Measurements from ENCODE around the gene KPNA2. TPM values are rescaled to one million over a fixed set of nuclear protein-coding genes. Genes with fewer than 3 reads are reported as not detected.

KPNA2 gene
- total and polyA plus RNA-seq, 10 of the 15 experiments (the other 5 are each of a cell fraction or from before 2014, with no cell fraction given) = 202 to 731 (median 283) TPM

DNA sequence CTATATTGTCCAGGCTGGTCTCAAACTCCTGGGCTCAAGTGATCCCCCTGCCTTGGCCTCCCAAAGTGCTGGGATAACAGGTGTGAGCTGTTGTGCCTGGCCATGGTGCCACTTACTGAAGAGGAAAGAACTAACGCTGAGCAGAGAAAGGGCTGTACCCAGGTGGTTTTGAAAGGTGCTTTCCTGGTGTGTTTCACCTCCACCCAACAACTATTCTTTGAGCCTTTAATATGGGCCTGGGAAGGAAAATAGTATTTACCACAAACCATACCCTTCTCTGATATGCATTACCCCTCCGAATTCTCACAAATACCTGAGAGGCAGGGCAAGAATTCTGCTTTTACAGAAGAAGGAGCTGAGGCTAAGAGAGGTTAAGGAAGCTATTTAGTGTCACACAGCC lies 24.8 kb downstream of the KPNA2 start (continued):
- TF ChIP-seq ZNF687 (IDR thresholded peaks at IDR 0.05) (no peak), CEBPZ (IDR thresholded peaks at IDR 0.05; ENCODE audit: low read depth, low read length) (no peak), ZNF384 (IDR thresholded peaks at IDR 0.05; ENCODE audit: borderline replicate concordance, low read depth, low read length) (no peak), IRF4 (IDR thresholded peaks at IDR 0.05; ENCODE audit: low read depth, low read length) (no peak), FOXM1 (IDR thresholded peaks at IDR 0.05; ENCODE audit: low read depth, low read length) (no peak), STAT3 (IDR thresholded peaks at IDR 0.05; ENCODE audit: low read depth, low read length) (no peak), CHD4 (IDR thresholded peaks at IDR 0.05) (no peak)
- TF ChIP-seq, protein P1, sequence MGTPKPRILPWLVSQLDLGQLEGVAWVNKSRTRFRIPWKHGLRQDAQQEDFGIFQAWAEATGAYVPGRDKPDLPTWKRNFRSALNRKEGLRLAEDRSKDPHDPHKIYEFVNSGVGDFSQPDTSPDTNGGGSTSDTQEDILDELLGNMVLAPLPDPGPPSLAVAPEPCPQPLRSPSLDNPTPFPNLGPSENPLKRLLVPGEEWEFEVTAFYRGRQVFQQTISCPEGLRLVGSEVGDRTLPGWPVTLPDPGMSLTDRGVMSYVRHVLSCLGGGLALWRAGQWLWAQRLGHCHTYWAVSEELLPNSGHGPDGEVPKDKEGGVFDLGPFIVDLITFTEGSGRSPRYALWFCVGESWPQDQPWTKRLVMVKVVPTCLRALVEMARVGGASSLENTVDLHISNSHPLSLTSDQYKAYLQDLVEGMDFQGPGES (IDR thresholded peaks at IDR 0.05) = no peak

Measured in GM12878 (cell line).